B cell (primary cell): Measurements from ENCODE around the gene CDKAL1. TPM values are rescaled to one million over a fixed set of nuclear protein-coding genes. Genes with fewer than 3 reads are reported as not detected.

Source experiments
- ATAC-seq: fragments of 200-7000 bp; cut with Tn5 transposase; one replicate; pipeline ENCODE4 v1.10.0; 2021; ENCODE audit warnings: low read depth, mild to moderate bottlenecking, moderate number of reproducible peaks, moderate library complexity
- CTCF ChIA-PET: fragments of 350-600 bp; sonication (Branson Sonifier 250); formaldehyde crosslinking; loops from one replicate; lab custom pipeline; 2021; ENCODE audit warnings: antibody characterized with exemption, inconsistent platforms; lab: Charles Lee
- POLR2A ChIA-PET: fragments of 350-600 bp; sonication (Branson Sonifier 250); formaldehyde crosslinking; loops from one replicate; lab custom pipeline; 2021; ENCODE audit warnings: antibody characterized with exemption; lab: Charles Lee
- DNase-seq: peaks from one replicate; pipeline ENCODE4 v3.0.0; 2013
- H2AFZ ChIP-seq: 2 replicates; pipeline ENCODE4 v1.6.1; 2012; ENCODE audit warnings: mild to moderate bottlenecking, low read depth, low read length; ENCODE audit not compliant: insufficient read depth, poor library complexity, severe bottlenecking
- H3K27ac ChIP-seq, 2 donors: 1 replicate in 1 of 2; 2 replicates in 1 of 2; pipeline ENCODE4 v1.5.1; 2012 to 2013; ENCODE audit warnings: low read length in 2 of 2, mild to moderate bottlenecking in 2 of 2, moderate library complexity in 1 of 2
- H3K27me3 ChIP-seq, 4 experiments: fragments of 200-600 bp in 1 of 4; sonication (generic) in 1 of 4; replicated peaks in 1 of 4; 1 replicate in 2 of 4; 2 replicates in 2 of 4; pipeline versions ENCODE4 v1.6.1 to v1.7.0; 2013 to 2016; ENCODE audit warnings: low read length in 3 of 4, mild to moderate bottlenecking in 2 of 4, mixed read lengths in 1 of 4, moderate library complexity in 1 of 4; ENCODE audit not compliant: insufficient read depth in 4 of 4, control insufficient read depth in 3 of 4; ENCODE audit errors: control extremely low read depth in 1 of 4
- H3K36me3 ChIP-seq, 2 experiments: replicated peaks in 1 of 2; 1 replicate in 1 of 2; 2 replicates in 1 of 2; pipeline versions ENCODE4 v1.6.1 to v1.7.1; 2013; ENCODE audit warnings: low read length in 1 of 2; ENCODE audit not compliant: insufficient read depth in 2 of 2, control insufficient read depth in 1 of 2; ENCODE audit errors: control extremely low read depth in 1 of 2, extremely low read depth in 1 of 2
- H3K4me1 ChIP-seq, 2 donors: fragments of 200-600 bp in 1 of 2; sonication (generic) in 1 of 2; 1 replicate in 1 of 2; 2 replicates in 1 of 2; pipeline versions ENCODE4 v1.5.1 to v1.6.1; 2013 to 2017; ENCODE audit warnings: low read length in 2 of 2; ENCODE audit not compliant: control insufficient read depth in 2 of 2, insufficient read depth in 2 of 2
- H3K4me2 ChIP-seq: replicated peaks from 2 replicates; pipeline ENCODE3; 2012; ENCODE audit warnings: mild to moderate bottlenecking, low read depth, low read length; ENCODE audit not compliant: poor library complexity, severe bottlenecking
- H3K4me3 ChIP-seq, 5 experiments: fragments of 200-600 bp in 1 of 5; sonication (generic) in 1 of 5; 1 replicate in 3 of 5; 2 replicates in 2 of 5; pipeline versions ENCODE4 v1.5.1 to v1.7.0; 2011 to 2016; ENCODE audit warnings: low read length in 4 of 5, mild to moderate bottlenecking in 4 of 5, low read depth in 2 of 5, control low read depth in 1 of 5, moderate library complexity in 1 of 5; ENCODE audit not compliant: insufficient read depth in 1 of 5; ENCODE audit errors: control extremely low read depth in 1 of 5, extremely low read depth in 1 of 5
- H3K79me2 ChIP-seq: fragments of 200-600 bp; sonication (generic); one replicate; pipeline ENCODE4 v1.6.0; 2016; ENCODE audit warnings: low read length; ENCODE audit not compliant: control insufficient read depth, insufficient read depth
- H3K9ac ChIP-seq: fragments of 200-600 bp; sonication (generic); 2 replicates; pipeline ENCODE4 v1.6.1; 2017; ENCODE audit warnings: mild to moderate bottlenecking, low read length, moderate library complexity
- H3K9me3 ChIP-seq, 3 donors: one replicate each; pipeline versions ENCODE4 v1.6.1 to v1.7.1; 2013; ENCODE audit warnings: low read length in 2 of 3; ENCODE audit not compliant: control insufficient read depth in 2 of 3, insufficient read depth in 1 of 3; ENCODE audit errors: control extremely low read depth in 1 of 3
- H4K20me1 ChIP-seq: 2 replicates; pipeline ENCODE4 v1.6.0; 2012; ENCODE audit warnings: mild to moderate bottlenecking, low read length; ENCODE audit not compliant: insufficient read depth, control insufficient read depth, poor library complexity, severe bottlenecking
- H3K27ac Mint-ChIP-seq: one replicate; pipeline ENCODE4 v1.8.0; 2021; ENCODE audit warnings: mixed read lengths
- H3K27me3 Mint-ChIP-seq: one replicate; pipeline ENCODE4 v1.8.0; 2021; ENCODE audit warnings: mixed read lengths
- H3K4me1 Mint-ChIP-seq: one replicate; pipeline ENCODE4 v1.8.0; 2021; ENCODE audit warnings: mixed read lengths
- H3K4me3 Mint-ChIP-seq: one replicate; pipeline ENCODE4 v1.8.0; 2021; ENCODE audit warnings: mixed read lengths
- H3K9me3 Mint-ChIP-seq: one replicate; pipeline ENCODE4 v1.8.0; 2022; ENCODE audit warnings: mixed read lengths; ENCODE audit not compliant: insufficient read depth
- CTCF ChIP-seq: fragments of 200-600 bp; IDR thresholded peaks from one replicate; pipeline ENCODE4 v1.8.0; 2022; ENCODE audit warnings: antibody characterized with exemption, mild to moderate bottlenecking
- EZH2 ChIP-seq: IDR thresholded peaks from 2 replicates; pipeline ENCODE4 v1.6.1; 2012; ENCODE audit warnings: borderline replicate concordance, low read depth, mild to moderate bottlenecking, moderate library complexity, low read length; ENCODE audit not compliant: insufficient read depth, poor library complexity, severe bottlenecking
- WGBS: methylation state at CpG from one replicate; pipeline ENCODE4 v1.1.5; 2013; ENCODE audit warnings: missing lambda C conversion rate; ENCODE audit not compliant: insufficient coverage; 5-methylcytosine and 5-hydroxymethylcytosine counted together
- intact Hi-C: fragments of 100-400 bp; cut with micrococcal nuclease; formaldehyde crosslinking; loops from one replicate; pipeline ENCODE4 v1.10.0; 2022
- polyA plus RNA-seq: library from polyadenylated mRNA; depleted of rRNA; stranded (reverse); fragments of >200 nt; gene quantifications from 2 replicates; pipeline ENCODE4 v1.2.3, GENCODE V29; 2012
- total RNA-seq, 2 donors: library from RNA; stranded (reverse); fragments of 120-200 nt in 1 of 2; gene quantifications; 1 replicate in 1 of 2; 2 replicates in 1 of 2; pipeline versions ENCODE4 v1.2.3 to v1.2.4, GENCODE V29; 2013 to 2022

CDKAL1 gene
- total and polyA plus RNA-seq, 2 donors (not counting 1 experiment from before 2014, with no cell fraction given) = 6.1 to 33.3 TPM

GRCh38 chr6:20664250-20664649 is 130.0 kb downstream of the CDKAL1 start:
- peaks cover 14% of the 10 kb centered on the region for H3K4me1 Mint-ChIP-seq
- Histone ChIP-seq H4K20me1 (peaks cover 7% of the 10 kb centered on the region), H3K27ac (no peak overlapping the region), H3K4me1 (no peaks in the 10 kb centered on the region), H3K36me3 (no peaks in the 10 kb centered on the region), H3K79me2 (no peaks in the 10 kb centered on the region), H3K4me2 (no peak overlapping the region), H3K9ac (no peak overlapping the region), H2AFZ (no peak overlapping the region), H3K27me3 (no peaks in the 10 kb centered on the region), H3K4me3 (no peak overlapping the region), H3K9me3 (no peaks in the 10 kb centered on the region)
- no peak overlapping the region for H3K4me3 Mint-ChIP-seq
- no peak for TF ChIP-seq EZH2
- TF ChIP-seq CTCF = no peak
- CTCF ChIA-PET = no interaction called here
- POLR2A ChIA-PET = no interaction called here
- ATAC-seq = no peak
- H3K27ac Mint-ChIP-seq = no peak overlapping the region
- no peaks in the 10 kb centered on the region for H3K9me3 Mint-ChIP-seq
- no peaks in the 10 kb centered on the region for H3K27me3 Mint-ChIP-seq
- intact Hi-C loops = no loop called here
- DNase-seq = no peak
- no CpG with 5 or more reads among the region's 1 CpG for WGBS

DNA sequence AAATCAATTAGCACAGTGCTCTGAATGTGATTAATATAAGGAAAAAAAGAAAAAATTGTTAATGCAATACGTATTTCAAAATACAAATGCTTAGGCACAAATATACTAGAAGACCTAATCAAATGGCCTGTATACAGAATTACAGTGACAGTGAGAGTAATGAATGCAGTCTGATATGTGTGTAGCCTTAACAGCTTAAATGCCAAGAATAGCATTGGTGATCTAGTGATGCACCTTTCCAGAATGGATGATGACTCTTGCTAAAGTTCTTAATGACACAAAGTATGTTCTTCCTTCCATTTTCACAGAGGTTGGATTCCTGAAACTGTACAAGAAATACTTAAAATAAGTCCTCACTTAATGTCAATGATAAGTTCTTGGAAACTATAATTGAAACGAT is 131.0 kb downstream of the CDKAL1 start:
- Histone ChIP-seq H3K9me3 (no peaks in the 10 kb centered on the region), H3K4me1 (no peaks in the 10 kb centered on the region), H3K4me3 (no peak overlapping the region), H3K79me2 (no peaks in the 10 kb centered on the region), H3K9ac (no peak overlapping the region), H3K4me2 (no peak overlapping the region), H3K36me3 (no peaks in the 10 kb centered on the region), H2AFZ (no peak overlapping the region), H4K20me1 (peaks cover 7% of the 10 kb centered on the region), H3K27ac (no peak overlapping the region), H3K27me3 (no peaks in the 10 kb centered on the region)
- ATAC-seq (no peak), DNase-seq (no peak)
- TF ChIP-seq EZH2 (no peak), CTCF (no peak)
- no peaks in the 10 kb centered on the region for H3K27me3 Mint-ChIP-seq
- no peak overlapping the region for H3K27ac Mint-ChIP-seq
- no peak overlapping the region for H3K4me3 Mint-ChIP-seq
- CTCF ChIA-PET = no interaction called here
- no peaks in the 10 kb centered on the region for H3K9me3 Mint-ChIP-seq
- POLR2A ChIA-PET = no interaction called here
- no CpG with 5 or more reads among the region's 2 CpGs for WGBS
- intact Hi-C loops = no loop called here
- H3K4me1 Mint-ChIP-seq = peaks cover 11% of the 10 kb centered on the region
